Fibroblast of upper back skin (primary cell): Measurements from ENCODE around the gene KCNT2.
"Not testable (repeated sequence)": the region's sequence is repeated elsewhere in the genome, so short reads cannot be mapped to it uniquely, and the experiment has no call there.

Source experiments
- DNase-seq: peaks from one replicate; pipeline ENCODE4 v3.0.0-alpha.2; 2013

KCNT2 gene

DNA sequence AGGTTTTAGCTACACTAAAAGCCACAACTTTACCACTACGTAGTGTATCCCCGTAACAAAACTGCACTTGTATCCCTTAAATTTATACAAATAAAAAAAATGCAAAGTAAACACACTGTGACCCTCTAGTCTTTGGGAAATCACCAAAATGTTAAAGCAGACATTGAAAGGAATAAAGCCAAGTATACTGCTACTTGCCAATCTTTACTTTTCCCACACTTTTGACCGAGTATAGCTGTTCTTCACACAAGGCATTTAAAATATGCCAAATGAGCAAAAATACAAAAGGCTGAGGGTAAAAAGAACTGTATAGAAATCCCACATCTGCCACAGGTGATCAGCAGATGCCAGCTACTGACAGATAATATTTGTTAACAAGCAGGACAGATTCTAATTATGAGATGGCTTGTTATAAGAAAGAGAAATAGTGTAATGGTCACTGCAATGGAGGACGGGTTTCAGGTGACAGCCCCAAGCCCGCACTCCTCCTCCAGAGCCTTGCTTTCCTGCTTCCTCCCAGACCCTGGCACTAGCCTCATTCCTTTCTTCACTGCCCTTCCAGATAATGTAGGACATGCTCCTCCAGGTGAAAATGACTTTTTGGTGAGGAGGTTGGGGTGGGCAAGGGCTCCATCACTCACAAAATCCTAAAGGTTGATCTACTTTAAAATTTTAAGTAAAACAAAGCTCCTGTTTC is 18.1 kb downstream of the KCNT2 start:
- DNase-seq = no peak

GRCh38 chr1:196584696-196585095 is 23.5 kb downstream of the KCNT2 start:
- no peak for DNase-seq

- no peak for DNase-seq
These were observed 30.9 kb downstream of the KCNT2 start for GRCh38 chr1:196577386-196577785.

DNA sequence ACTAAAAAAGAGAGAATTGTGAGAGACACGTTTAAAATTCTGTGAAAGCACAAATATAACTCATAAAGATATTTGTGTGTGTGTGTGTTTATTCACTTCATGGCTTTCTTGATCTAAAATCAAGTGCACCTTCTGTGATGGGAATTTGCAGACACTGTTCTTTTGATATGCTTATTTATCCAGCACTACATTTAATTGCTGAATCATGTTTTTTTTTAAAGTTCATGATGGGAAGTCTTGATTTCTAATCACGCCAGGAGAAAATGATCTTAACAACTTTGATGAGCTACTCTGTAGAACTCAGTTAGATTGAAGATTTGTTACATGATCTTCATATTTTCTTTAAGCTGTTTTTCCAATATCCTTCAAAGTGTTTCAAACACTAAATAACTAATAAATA is 35.0 kb downstream of the KCNT2 start:
- DNase-seq = no peak

DNA sequence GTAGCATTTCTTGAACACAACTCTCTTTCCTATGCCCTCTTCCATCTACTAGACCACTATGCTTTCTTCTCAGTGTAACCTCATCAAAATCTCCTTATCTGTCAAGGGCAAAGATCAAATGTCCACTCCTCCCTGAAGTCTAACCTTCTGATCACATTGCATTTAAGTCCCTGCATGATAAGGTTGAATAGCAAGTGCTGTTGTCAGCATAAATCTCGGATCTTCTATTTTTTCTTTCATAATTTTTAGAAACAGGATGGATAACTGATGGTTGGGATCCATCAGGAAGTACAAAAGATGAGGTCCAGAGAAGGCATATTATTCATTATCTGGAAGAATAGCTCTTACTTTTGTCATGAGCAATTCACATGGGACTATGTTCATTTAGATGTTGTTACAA is 41.0 kb downstream of the KCNT2 start:
- DNase-seq = no peak

DNA sequence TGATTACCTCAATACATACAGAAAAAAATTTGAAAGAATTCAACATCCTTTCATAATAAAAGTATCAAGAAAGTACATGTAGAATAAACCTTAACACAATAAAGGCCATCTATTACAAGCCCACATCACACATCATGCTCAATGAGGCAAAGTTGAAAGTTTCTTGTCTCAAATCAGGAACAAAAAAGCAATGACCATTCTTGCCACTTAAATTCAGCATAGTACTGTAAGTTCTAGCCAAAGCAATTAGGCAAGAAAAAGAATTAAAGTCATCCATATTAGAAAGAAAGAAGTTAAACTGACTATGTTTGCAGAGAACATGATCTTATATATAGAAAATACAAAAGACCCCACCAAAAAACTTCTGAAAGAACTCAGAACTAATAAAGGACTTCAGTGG is 44.5 kb downstream of the KCNT2 start:
- DNase-seq = no peak

GRCh38 chr1:196559314-196559713 is 48.9 kb downstream of the KCNT2 start:
- no peak for DNase-seq

- DNase-seq = peak; percentile 64
These were observed 49.8 kb downstream of the KCNT2 start for GRCh38 chr1:196558411-196558810.

DNA sequence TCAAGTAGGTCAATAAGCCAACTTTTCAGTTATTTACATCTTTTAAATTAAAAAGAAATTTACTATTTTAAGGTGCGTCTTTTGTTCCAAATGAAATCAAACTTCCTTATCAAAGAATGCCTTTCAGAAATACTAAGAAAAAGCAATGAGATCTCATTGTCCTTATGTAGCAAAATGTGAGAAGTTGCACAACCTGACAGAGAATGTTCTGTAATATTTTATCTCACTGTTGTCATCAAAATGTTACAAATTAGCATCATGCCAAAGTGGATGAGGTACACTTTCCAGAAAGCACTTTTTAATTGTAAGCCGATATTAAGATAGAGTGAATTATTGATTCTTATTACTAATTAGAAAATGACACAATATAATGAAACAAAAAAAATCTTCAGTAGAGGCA is 50.4 kb downstream of the KCNT2 start:
- DNase-seq = no peak

DNA sequence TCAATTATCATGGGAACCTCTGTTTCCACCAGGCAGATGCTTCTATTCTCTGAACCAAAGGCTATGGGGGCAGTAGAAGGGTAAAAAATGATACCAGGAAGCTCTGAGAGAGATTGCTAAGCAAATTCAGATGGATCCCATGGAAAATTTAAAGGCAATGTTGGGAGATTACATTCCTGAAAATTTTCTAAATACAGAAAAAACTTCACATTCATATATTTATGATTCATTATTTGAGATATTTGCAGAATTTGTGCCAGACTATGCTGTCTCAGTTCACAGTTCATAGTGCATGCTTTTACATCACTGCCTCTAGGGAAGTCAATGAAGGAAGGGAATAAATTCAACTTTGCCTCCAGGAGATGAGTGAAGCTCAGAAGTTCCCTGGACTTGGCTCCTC is 57.5 kb downstream of the KCNT2 start:
- DNase-seq = peak; percentile 37

GRCh38 chr1:196546272-196547111 is 61.7 kb downstream of the KCNT2 start:
- peak; percentile 16 for DNase-seq

DNA sequence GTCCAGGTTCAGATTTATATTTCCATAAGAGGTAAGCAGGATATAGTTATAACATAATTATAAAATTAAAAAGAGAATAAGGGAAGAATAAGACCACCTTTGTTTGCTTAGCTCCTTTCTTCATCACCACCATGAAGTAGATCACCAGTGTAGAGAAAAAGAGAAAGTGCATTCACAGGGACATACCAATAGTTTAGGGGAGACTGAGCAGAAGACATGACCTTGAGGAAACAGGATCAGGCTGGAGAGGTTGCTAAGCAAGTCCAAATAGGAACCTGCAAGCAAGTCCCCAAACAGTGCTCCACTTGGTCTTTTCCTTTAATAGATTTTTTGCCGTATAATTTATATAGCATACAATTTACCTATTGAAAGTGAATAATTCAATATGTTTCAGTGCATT is 63.0 kb downstream of the KCNT2 start:
- DNase-seq = no peak

- DNase-seq = no peak
These were observed 63.6 kb downstream of the KCNT2 start for GRCh38 chr1:196544617-196545016.

DNA sequence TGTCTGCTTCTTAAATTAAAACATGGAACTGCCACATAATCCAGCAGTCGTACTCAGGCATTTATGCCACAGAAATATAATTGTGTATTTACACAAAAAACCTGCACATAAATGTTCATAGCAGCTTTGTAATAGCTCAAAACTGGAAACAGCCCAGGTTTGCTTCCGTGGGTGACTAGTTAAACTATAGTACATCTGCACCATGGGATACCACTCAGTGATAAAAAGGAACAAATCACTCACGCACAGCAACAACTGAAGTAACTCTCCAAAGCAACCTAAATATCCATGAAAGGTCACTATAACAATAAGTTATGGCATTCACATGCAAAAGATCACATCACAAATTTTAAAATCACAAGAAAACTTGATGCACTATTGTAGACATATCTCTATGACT is 64.4 kb downstream of the KCNT2 start:
- DNase-seq = no peak

DNA sequence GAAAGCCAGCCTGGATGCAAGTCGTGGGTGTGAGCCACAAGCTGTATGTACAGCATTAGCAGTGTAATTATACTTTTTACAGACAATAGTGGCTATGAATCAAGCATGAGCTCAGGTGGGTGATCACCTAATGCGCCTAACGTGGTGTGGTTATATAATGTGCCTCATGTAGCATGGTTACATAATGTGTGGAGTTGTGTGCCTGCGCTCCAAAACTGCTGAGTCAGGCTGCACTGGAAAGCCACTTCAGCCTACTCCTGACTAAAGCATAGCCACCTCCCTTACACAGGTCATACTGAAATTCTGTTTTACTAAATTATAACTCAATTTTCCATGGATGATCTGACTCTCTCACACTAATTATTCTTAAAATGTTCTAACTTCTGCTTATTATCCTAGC is 69.8 kb downstream of the KCNT2 start:
- DNase-seq = no peak

DNA sequence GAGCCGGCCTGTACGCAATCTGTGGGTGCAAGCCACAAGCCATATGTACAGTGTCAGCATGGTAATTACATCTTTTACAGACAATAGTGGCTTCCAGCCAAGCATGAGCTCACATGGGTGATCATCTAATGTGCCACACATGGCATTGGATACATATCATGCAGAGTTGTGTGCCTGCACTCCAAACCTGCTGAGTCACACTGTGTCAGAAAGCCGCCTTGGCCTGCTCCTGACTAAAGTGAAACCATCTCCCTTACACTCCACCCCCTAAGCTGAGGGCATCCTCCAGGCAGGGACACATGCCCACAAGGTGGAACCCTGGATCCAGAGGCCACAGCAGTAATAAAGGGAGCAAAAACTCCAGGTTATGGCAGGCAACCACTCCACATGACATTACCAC is 72.5 kb downstream of the KCNT2 start:
- peak; percentile 47 for DNase-seq

DNA sequence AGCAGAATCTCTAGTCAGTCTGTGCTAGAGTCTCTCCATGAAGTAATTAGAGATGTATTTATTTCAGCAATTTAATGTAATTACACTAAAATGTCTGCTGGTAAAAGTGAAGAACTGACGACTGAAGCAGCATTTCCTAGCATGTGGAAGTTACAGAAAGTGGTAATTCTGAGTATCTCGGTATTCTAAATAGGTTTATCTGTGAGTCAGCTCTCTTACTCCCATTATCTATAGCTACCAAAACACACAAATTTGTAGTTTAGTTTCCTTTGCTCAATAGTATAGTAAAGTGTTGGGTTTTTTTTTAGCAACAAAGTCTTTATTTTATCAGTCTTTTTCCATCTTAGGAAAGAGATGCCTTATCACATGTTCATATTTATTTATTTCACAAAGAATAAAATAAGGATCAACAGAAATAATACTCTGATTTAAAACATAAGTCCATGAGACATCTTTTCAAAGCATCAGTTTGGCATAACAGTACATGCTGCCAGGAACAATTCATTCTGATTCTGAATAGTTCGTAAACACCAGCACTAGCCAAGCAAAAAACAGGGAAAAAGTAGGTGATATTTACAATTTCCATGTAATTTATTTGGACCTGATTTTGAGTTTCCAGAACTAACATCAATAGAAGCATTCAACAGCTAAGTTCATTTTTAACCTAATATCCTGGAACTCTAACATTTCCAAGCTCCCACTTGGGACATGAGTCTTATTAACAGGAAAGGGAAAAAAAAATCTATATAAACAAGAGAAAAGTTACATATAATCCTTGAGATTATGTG is 76.3 kb downstream of the KCNT2 start:
- no peak for DNase-seq

GRCh38 chr1:196527919-196528318 is 80.3 kb downstream of the KCNT2 start:
- no peak for DNase-seq

GRCh38 chr1:196522574-196523345 is 85.5 kb downstream of the KCNT2 start:
- not testable (repeated sequence) for DNase-seq

DNA sequence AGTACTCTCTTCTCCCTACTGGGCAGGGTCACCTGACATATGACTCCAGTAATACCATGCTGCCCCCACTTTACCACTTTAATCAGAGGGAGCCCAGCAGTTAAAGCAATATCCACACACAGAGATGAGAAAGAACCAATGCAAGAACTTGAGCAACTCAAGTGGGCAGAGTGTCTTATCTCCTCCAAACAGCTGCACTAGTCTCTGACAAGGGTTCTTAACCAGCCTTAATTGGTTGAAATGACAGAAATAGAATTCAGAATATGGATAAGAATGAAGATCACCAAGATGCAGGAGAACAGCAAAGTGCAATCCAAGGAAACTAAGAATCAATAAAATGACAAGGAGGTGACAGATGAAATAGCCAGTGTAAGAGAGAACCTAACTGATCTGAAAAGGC is 91.0 kb downstream of the KCNT2 start:
- DNase-seq = no peak

- DNase-seq = peak; percentile 28
These were observed 91.9 kb downstream of the KCNT2 start for GRCh38 chr1:196516373-196516772.

GRCh38 chr1:196515904-196516303 is 92.3 kb downstream of the KCNT2 start:
- no peak for DNase-seq

- DNase-seq = no peak
These were observed 94.4 kb downstream of the KCNT2 start for GRCh38 chr1:196513821-196514220.
